Mesendoderm (in vitro differentiated cells): ENCODE measurements around the gene CDH24.

ENCODE experiments used
- DNase-seq: peaks from one replicate; pipeline ENCODE4 v3.0.0; 2013
- H2AK5ac ChIP-seq: 2 replicates; pipeline ENCODE4 v1.6.1; 2013; ENCODE audit warnings: low read length, inconsistent platforms
- H2BK120ac ChIP-seq: 2 replicates; pipeline ENCODE4 v1.6.1; 2013; ENCODE audit warnings: low read depth, mild to moderate bottlenecking, low read length, moderate library complexity, mixed read lengths
- H2BK15ac ChIP-seq: replicated peaks from 2 replicates; pipeline ENCODE4 v1.6.1; 2013; ENCODE audit warnings: low read depth, mild to moderate bottlenecking, moderate library complexity
- H2BK5ac ChIP-seq: 2 replicates; pipeline ENCODE4 v1.6.1; 2013; ENCODE audit warnings: low read length, inconsistent platforms
- H3K18ac ChIP-seq: 2 replicates; pipeline ENCODE4 v1.6.1; 2013; ENCODE audit warnings: mild to moderate bottlenecking, low read length, mixed read lengths
- H3K23ac ChIP-seq: one replicate; pipeline ENCODE4 v1.6.1; 2013; ENCODE audit warnings: low read length
- H3K27ac ChIP-seq: 2 replicates; pipeline ENCODE4 v1.5.1; 2013; ENCODE audit warnings: low read depth, mild to moderate bottlenecking, inconsistent platforms, low read length, moderate library complexity
- H3K27me3 ChIP-seq: 2 replicates; pipeline ENCODE4 v1.6.1; 2013; ENCODE audit warnings: low read length, control low read depth, mild to moderate bottlenecking, inconsistent platforms; ENCODE audit not compliant: insufficient read depth, poor library complexity
- H3K36me3 ChIP-seq: 2 replicates; pipeline ENCODE4 v1.6.1; 2013; ENCODE audit warnings: low read length, inconsistent platforms; ENCODE audit not compliant: control insufficient read depth, insufficient read depth
- H3K4ac ChIP-seq: one replicate; pipeline ENCODE4 v1.6.1; 2013; ENCODE audit warnings: low read depth, mild to moderate bottlenecking, low read length, moderate library complexity
- H3K4me1 ChIP-seq: 2 replicates; pipeline ENCODE4 v1.6.1; 2013; ENCODE audit warnings: low read depth, low read length, inconsistent platforms; ENCODE audit not compliant: control insufficient read depth
- H3K4me2 ChIP-seq: 2 replicates; pipeline ENCODE4 v1.6.1; 2013; ENCODE audit warnings: low read length
- H3K4me3 ChIP-seq: 2 replicates; pipeline ENCODE4 v1.5.1; 2013; ENCODE audit warnings: mild to moderate bottlenecking, low read length
- H3K56ac ChIP-seq: one replicate; pipeline ENCODE4 v1.6.1; 2013; ENCODE audit warnings: low read length
- H3K79me1 ChIP-seq: 2 replicates; pipeline ENCODE4 v1.6.1; 2013; ENCODE audit warnings: low read length, inconsistent platforms
- H3K79me2 ChIP-seq: 2 replicates; pipeline ENCODE4 v1.6.1; 2013; ENCODE audit warnings: mild to moderate bottlenecking, low read length; ENCODE audit not compliant: control insufficient read depth, insufficient read depth
- H3K9ac ChIP-seq: 2 replicates; pipeline ENCODE4 v1.6.1; 2013; ENCODE audit warnings: low read length, inconsistent platforms
- H4K5ac ChIP-seq: one replicate; pipeline ENCODE4 v1.6.1; 2013; ENCODE audit warnings: low read length
- H4K8ac ChIP-seq: one replicate; pipeline ENCODE4 v1.6.1; 2013; ENCODE audit warnings: low read depth, mild to moderate bottlenecking, control low read depth, low read length, moderate library complexity
- WGBS: extraction: QIAGEN DNeasy Blood & Tissue Kit; methylation state at CpG from one replicate; pipeline ENCODE4 v1.1.7; 2013; ENCODE audit warnings: low lambda C conversion rate, missing lambda C conversion rate; ENCODE audit not compliant: insufficient coverage; ENCODE audit errors: extremely low coverage; 5-methylcytosine and 5-hydroxymethylcytosine counted together

CDH24 gene

GRCh38 chr14:23062002-23062401, 4.7 kb upstream of the CDH24 start:
- H2BK5ac ChIP-seq = no peak overlapping the region
- no peak overlapping the region for H2BK15ac ChIP-seq
- peak overlapping the region; percentile 40 for H3K27ac ChIP-seq

GRCh38 chr14:23060536-23061260, 3.4 kb upstream of the CDH24 start:
- H3K27me3 ChIP-seq = no peaks in the 10 kb centered on the region
- H3K4me2 ChIP-seq = no peak overlapping the region
- no peak for DNase-seq
- H3K79me2 ChIP-seq = peaks cover 8% of the 10 kb centered on the region
- no peak overlapping the region for H3K56ac ChIP-seq
- no peak overlapping the region for H2BK15ac ChIP-seq
- no CpG with 5 or more reads among the region's 17 CpGs for WGBS
- H3K36me3 ChIP-seq = peaks cover 29% of the 10 kb centered on the region
- no peak overlapping the region for H3K23ac ChIP-seq
- H4K8ac ChIP-seq = no peak overlapping the region
- no peak overlapping the region for H2BK120ac ChIP-seq
- H2AK5ac ChIP-seq = no peak overlapping the region
- no peak overlapping the region for H3K18ac ChIP-seq
- H3K27ac ChIP-seq = no peak overlapping the region
- no peak overlapping the region for H3K4ac ChIP-seq
- peaks cover 13% of the 10 kb centered on the region for H3K79me1 ChIP-seq
- H3K4me3 ChIP-seq = no peak overlapping the region
- no peak overlapping the region for H4K5ac ChIP-seq
- H3K9ac ChIP-seq = no peak overlapping the region
- no peak overlapping the region for H2BK5ac ChIP-seq
- peaks cover 2% of the 10 kb centered on the region for H3K4me1 ChIP-seq

More at GRCh38 chr14:23062002-23062401, 4.7 kb upstream of the CDH24 start:
- Histone ChIP-seq H3K9ac (no peak overlapping the region), H3K4me1 (peaks cover 2% of the 10 kb centered on the region), H3K36me3 (peaks cover 34% of the 10 kb centered on the region), H3K27me3 (no peaks in the 10 kb centered on the region), H4K8ac (no peak overlapping the region), H3K18ac (no peak overlapping the region), H3K79me2 (peaks cover 21% of the 10 kb centered on the region), H3K4me3 (no peak overlapping the region), H3K4me2 (no peak overlapping the region), H3K4ac (no peak overlapping the region), H2BK120ac (no peak overlapping the region), H3K23ac (no peak overlapping the region), H4K5ac (no peak overlapping the region), H3K56ac (no peak overlapping the region), H3K79me1 (peaks cover 20% of the 10 kb centered on the region), H2AK5ac (no peak overlapping the region)
- DNase-seq = peak; percentile 94
- WGBS = no CpG with 5 or more reads among the region's 4 CpGs

GRCh38 chr14:23058654-23059504, 1.6 kb upstream of the CDH24 start:
- Histone ChIP-seq H3K79me2 (peaks cover under 1% of the 10 kb centered on the region), H3K79me1 (peaks cover 10% of the 10 kb centered on the region), H3K56ac (no peak overlapping the region), H3K18ac (no peak overlapping the region), H3K27me3 (no peaks in the 10 kb centered on the region), H2BK5ac (no peak overlapping the region), H3K4me3 (no peak overlapping the region), H3K36me3 (peaks cover 25% of the 10 kb centered on the region), H3K27ac (peak overlapping the region; percentile 21), H4K8ac (no peak overlapping the region), H4K5ac (no peak overlapping the region), H3K4me2 (no peak overlapping the region), H2BK120ac (no peak overlapping the region), H2BK15ac (no peak overlapping the region), H3K23ac (no peak overlapping the region), H3K4ac (no peak overlapping the region), H3K9ac (no peak overlapping the region), H3K4me1 (peaks cover 2% of the 10 kb centered on the region), H2AK5ac (no peak overlapping the region)
- DNase-seq = no peak
- WGBS = no CpG with 5 or more reads among the region's 32 CpGs

GRCh38 chr14:23057757-23058653, 685 bp upstream of the CDH24 start:
- no peak overlapping the region for H2AK5ac ChIP-seq
- H4K8ac ChIP-seq = no peak overlapping the region
- H3K27ac ChIP-seq = peak overlapping the region; percentile 92
- H3K4me1 ChIP-seq = peaks cover 2% of the 10 kb centered on the region
- H3K9ac ChIP-seq = peak overlapping the region; percentile 90
- peak overlapping the region; percentile 47 for H3K4me2 ChIP-seq
- H3K23ac ChIP-seq = no peak overlapping the region
- H3K4me3 ChIP-seq = peak overlapping the region; percentile 59
- no peak overlapping the region for H2BK15ac ChIP-seq
- H3K27me3 ChIP-seq = no peaks in the 10 kb centered on the region
- DNase-seq = peak; percentile 95
- peak overlapping the region; percentile 96 for H3K4ac ChIP-seq
- H2BK5ac ChIP-seq = peak overlapping the region; percentile 49
- peaks cover 5% of the 10 kb centered on the region for H3K79me1 ChIP-seq
- no peak overlapping the region for H2BK120ac ChIP-seq
- no peaks in the 10 kb centered on the region for H3K79me2 ChIP-seq
- WGBS = no CpG with 5 or more reads among the region's 51 CpGs
- peak overlapping the region; percentile 90 for H3K56ac ChIP-seq
- H4K5ac ChIP-seq = no peak overlapping the region
- H3K18ac ChIP-seq = peak overlapping the region; percentile 69
- H3K36me3 ChIP-seq = peaks cover 17% of the 10 kb centered on the region

GRCh38 chr14:23056145-23056955, 970 bp downstream of the CDH24 start:
- DNase-seq = peak; percentile 93
- H3K4me1 ChIP-seq = no peaks in the 10 kb centered on the region
- H3K4me3 ChIP-seq = peak overlapping the region; percentile 59
- no CpG with 5 or more reads among the region's 17 CpGs for whole genome bisulfite sequencing
- H2BK120ac ChIP-seq = no peak overlapping the region
- peak overlapping the region; percentile 47 for H3K4me2 ChIP-seq
- no peak overlapping the region for H3K27ac ChIP-seq
- H3K23ac ChIP-seq = no peak overlapping the region
- no peak overlapping the region for H2AK5ac ChIP-seq
- no peak overlapping the region for H4K5ac ChIP-seq
- H3K27me3 ChIP-seq = no peaks in the 10 kb centered on the region
- H3K9ac ChIP-seq = peak overlapping the region; percentile 90
- H3K36me3 ChIP-seq = peaks cover 6% of the 10 kb centered on the region
- H3K56ac ChIP-seq = peak overlapping the region; percentile 78
- no peak overlapping the region for H4K8ac ChIP-seq
- H3K79me1 ChIP-seq = peaks cover 2% of the 10 kb centered on the region
- H3K4ac ChIP-seq = no peak overlapping the region
- H2BK15ac ChIP-seq = no peak overlapping the region
- H3K18ac ChIP-seq = no peak overlapping the region
- no peak overlapping the region for H2BK5ac ChIP-seq
- no peaks in the 10 kb centered on the region for H3K79me2 ChIP-seq
